HG03469 (cell line): ENCODE data around the gene WBP1L.
"Not testable (repeated sequence)": the region's sequence is repeated elsewhere in the genome, so short reads cannot be mapped to it uniquely, and the experiment has no call there.

Source experiments
- ATAC-seq: cut with Tn5 transposase; IDR thresholded peaks from one replicate; pipeline ENCODE4 v1.9.1; 2021; ENCODE audit warnings: mild to moderate bottlenecking, moderate library complexity, moderate number of reproducible peaks; ENCODE audit not compliant: unreplicated experiment

Gene WBP1L

GRCh38 chr10:102804382-102805055 lies 60.8 kb downstream of the WBP1L start:
- no peak for ATAC-seq

DNA sequence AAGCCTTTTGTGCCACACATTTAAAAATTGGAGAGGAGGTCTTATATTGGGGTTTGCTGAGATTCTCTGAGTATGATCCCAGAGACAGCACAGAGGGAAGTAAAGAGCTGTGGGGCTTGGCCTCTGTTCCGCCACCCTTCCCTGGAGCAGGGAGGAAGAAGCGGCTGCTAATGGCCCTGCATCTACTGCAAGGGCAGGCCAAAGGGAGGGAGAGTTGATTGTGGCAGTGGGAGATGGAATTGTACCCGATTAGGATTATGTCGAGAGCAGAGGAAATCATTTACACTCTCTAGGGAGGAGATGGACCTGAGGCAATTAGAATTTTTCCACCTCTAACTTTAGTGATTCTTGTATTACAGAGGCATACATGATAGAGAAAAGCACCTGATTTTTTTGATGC lies 64.6 kb downstream of the WBP1L start:
- ATAC-seq = no peak

GRCh38 chr10:102811346-102811745 lies 67.6 kb downstream of the WBP1L start:
- no peak for ATAC-seq

GRCh38 chr10:102812231-102812876 lies 68.6 kb downstream of the WBP1L start:
- no peak for ATAC-seq

DNA sequence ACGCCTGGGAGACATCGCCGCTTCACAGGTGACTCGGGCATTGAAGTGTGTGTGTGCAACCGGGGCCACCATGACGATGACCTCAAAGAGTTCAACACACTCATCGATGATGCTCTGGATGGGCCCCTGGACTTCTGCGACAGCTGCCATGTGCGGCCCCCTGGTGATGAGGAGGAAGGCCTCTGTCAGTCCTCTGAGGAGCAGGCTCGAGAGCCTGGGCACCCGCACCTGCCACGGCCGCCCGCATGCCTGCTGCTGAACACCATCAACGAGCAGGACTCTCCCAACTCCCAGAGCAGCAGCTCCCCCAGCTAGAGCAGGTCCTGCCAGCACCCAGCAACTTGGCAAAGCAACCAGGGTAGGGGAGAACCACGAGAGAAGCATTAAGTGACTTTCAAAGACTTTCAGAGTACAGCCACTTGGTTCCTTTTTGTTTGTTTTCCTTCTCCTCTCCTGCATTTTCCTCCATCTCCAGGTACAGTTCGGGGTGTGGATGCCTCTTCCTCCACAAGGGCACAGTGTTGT lies 69.3 kb downstream of the WBP1L start:
- no peak for ATAC-seq

- ATAC-seq = no peak
Measured at GRCh38 chr10:102813734-102814452, 70.1 kb downstream of the WBP1L start.

GRCh38 chr10:102814453-102814871 lies 70.7 kb downstream of the WBP1L start:
- no peak for ATAC-seq

DNA sequence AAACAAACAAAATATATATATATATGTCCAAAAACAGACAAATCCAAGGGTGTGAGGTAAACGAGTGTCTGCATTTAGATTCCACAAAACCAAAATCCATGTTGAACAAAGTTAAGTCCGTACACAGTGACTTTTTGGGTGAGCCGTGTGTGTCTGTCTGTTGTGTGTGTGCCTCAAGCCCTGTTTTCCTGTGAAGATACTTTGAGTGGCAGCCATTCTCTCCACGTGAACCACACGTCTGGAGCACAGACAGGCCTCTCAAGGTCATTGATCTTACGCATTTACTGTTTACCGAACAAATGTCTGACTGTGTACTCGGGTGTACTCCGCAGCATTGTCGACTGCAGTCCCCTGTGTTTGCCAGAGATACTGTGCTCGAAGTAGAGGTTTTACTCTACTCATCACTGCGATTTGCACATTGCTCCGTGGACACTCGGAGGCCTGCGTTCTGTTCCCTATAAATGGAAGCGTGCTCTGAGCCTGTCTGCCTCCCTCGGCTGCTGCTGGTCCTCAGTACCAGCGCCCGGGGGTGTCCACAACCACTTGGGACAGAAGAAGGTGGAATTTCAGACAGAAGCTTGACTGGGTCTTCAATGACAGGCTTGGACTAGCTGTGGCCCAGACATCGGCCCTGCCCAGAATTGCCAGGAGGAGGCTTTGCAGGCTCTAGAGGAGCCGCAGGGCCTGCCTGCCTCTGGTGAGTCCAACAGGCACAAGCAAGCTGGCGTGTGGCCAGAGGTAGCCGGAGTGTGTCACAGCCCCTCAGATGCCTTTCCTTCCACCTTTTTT lies 71.3 kb downstream of the WBP1L start:
- no peak for ATAC-seq

GRCh38 chr10:102815790-102816549 lies 72.2 kb downstream of the WBP1L start:
- ATAC-seq = no peak

DNA sequence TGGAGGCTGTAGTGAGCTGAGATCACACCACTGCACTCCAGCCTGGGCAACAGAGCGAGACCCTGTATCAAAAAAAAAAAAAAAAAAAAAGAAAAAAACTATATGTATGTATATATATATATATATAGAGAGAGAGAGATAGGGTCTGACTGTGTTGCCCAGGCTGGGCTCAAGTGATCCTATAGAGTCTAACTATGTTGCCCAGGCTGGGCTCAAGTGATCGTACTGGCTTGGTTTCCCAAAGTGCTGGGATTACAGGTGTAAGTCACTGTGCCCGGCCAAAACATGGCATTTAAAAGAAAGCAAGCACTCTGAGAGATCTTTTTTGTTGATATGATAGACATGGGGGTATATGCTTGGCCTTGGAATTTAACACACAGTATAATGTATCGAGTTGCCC lies 73.4 kb downstream of the WBP1L start:
- ATAC-seq = no peak

- no peak for ATAC-seq
Measured at GRCh38 chr10:102819054-102819453, 75.3 kb downstream of the WBP1L start.

DNA sequence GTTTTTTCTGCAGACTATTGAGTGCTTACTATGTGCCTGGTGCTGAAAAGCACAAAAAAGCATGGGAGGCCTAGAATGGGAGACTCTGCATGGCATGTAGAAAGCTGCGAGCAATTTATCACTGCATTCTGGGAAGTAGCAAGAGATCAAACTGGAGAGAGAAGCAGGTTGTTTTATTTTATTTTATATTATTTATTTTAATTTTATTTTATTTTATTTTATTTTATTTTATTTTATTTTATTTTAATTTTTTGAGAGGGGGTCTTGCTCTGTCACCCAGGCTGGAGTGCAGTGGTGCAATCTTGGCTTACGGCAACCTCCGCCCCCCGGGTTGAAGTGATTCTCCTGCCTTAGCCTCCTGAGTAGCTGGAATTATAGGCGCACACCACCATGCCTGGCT lies 76.3 kb downstream of the WBP1L start:
- ATAC-seq = not testable (repeated sequence)

GRCh38 chr10:102822222-102822621 lies 78.5 kb downstream of the WBP1L start:
- no peak for ATAC-seq

DNA sequence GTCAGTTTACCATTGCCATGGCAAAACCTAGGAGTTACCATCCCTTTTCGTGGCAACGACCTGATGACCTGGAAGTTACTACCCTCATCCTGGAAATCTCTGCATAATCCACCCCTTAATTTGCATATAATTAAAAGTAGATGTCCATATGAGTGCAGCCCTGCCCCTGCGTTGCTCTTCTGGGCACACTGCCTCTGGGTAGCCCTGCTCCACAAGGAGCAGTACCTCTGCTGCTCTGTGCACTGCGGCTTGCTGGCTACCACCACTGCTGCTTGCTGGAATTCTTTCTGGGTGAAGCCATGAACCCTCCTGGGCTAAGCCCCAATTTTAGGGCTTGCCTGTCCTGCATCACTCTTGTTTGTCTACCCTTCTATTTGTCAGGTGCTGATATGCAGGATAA lies 80.9 kb downstream of the WBP1L start:
- no peak for ATAC-seq

DNA sequence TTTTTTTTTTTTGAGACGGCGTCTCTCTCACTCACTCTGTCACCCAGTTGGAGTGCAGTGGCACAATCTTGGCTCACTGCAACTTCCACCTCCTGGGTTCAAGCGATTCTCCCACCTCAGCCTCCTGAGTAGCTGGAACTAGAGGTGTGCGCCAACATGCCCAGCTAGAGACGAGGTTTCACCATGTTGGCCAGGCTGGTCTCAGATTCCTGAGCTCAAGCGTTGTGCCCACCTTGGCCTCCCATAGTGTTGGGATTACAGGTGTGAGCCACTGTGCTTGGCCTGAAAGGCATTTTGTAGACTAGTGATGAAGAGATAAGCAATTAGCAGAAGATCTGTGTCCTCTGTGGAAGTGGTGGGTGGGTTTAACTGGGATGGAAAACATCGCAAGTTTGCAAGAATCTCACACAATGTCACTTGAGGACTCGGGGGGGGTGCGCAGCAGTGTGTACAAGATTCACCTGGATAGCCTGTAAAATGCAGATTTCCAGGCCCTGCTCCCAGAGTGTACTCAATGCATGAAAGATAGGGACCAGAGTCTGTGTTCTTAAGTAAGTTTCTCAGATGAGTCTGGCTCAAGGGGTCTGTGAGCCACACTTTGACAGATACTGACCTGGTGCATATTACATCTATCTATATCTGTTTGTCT lies 82.5 kb downstream of the WBP1L start:
- ATAC-seq = no peak

- ATAC-seq = no peak
Measured at GRCh38 chr10:102827597-102827975, 83.8 kb downstream of the WBP1L start.

- ATAC-seq = no peak
Measured at GRCh38 chr10:102831322-102832071, 87.7 kb downstream of the WBP1L start.

GRCh38 chr10:102832248-102832647 lies 88.5 kb downstream of the WBP1L start:
- no peak for ATAC-seq

GRCh38 chr10:102832987-102833386 lies 89.2 kb downstream of the WBP1L start:
- ATAC-seq = no peak
